ENCODE measurements around the gene DENND10.

- TF ChIP-seq CTCF (IDR thresholded peaks at IDR 0.05), result no peak
- TF ChIP-seq EZH2 (IDR thresholded peaks at IDR 0.05), result no peak
Measured at GRCh38 chr10:119159332-119159731, 55.4 kb downstream of the DENND10 start.
